ENCODE measurements around the gene KLHL7.

KLHL7 gene

GRCh38 chr7:23165316-23165715 is 59.7 kb downstream of the KLHL7 start:
- in situ Hi-C loops (cut with HindIII; ENCODE audit: low pct_ligation_motif_present, low sequenced_read_pairs): no loop called here
- no peak for DNase-seq
- Histone ChIP-seq H3K4me3 (ENCODE audit: low read depth, low read length) (no peak overlapping the region), H3K27me3 (replicated peaks) (no peaks in the 10 kb centered on the region), H3K36me3 (replicated peaks) (no peaks in the 10 kb centered on the region), H3K27ac (no peak overlapping the region)
- no peak for TF ChIP-seq CTCF (IDR thresholded peaks at IDR 0.05; ENCODE audit: low read depth, low read length, missing control alignments)

GRCh38 chr7:23167691-23168090 is 62.1 kb downstream of the KLHL7 start:
- in situ Hi-C loops (cut with HindIII; ENCODE audit: low pct_ligation_motif_present, low sequenced_read_pairs): no loop called here
- no peak overlapping the region for H3K27ac ChIP-seq
- no peak for TF ChIP-seq CTCF (IDR thresholded peaks at IDR 0.05; ENCODE audit: low read depth, low read length, missing control alignments)
- DNase-seq: no peak
- H3K4me3 ChIP-seq (ENCODE audit: low read depth, low read length): no peak overlapping the region
- no peaks in the 10 kb centered on the region for H3K36me3 ChIP-seq (replicated peaks)
- H3K27me3 ChIP-seq (replicated peaks): no peaks in the 10 kb centered on the region

GRCh38 chr7:23168111-23168885 is 62.7 kb downstream of the KLHL7 start:
- in situ Hi-C loops (cut with HindIII; ENCODE audit: low pct_ligation_motif_present, low sequenced_read_pairs): no loop called here
- Histone ChIP-seq H3K27me3 (replicated peaks) (no peaks in the 10 kb centered on the region), H3K36me3 (replicated peaks) (no peaks in the 10 kb centered on the region), H3K27ac (no peak overlapping the region), H3K4me3 (ENCODE audit: low read depth, low read length) (no peak overlapping the region)
- DNase-seq: no peak
- no peak for TF ChIP-seq CTCF (IDR thresholded peaks at IDR 0.05; ENCODE audit: low read depth, low read length, missing control alignments)

GRCh38 chr7:23175938-23176337 is 70.4 kb downstream of the KLHL7 start:
- Histone ChIP-seq H3K4me3 (ENCODE audit: low read depth, low read length) (no peak overlapping the region), H3K27ac (no peak overlapping the region), H3K27me3 (replicated peaks) (no peaks in the 10 kb centered on the region), H3K36me3 (replicated peaks) (no peaks in the 10 kb centered on the region)
- no peak for TF ChIP-seq CTCF (IDR thresholded peaks at IDR 0.05; ENCODE audit: low read depth, low read length, missing control alignments)
- DNase-seq: no peak
- in situ Hi-C loops (cut with HindIII; ENCODE audit: low pct_ligation_motif_present, low sequenced_read_pairs): no loop called here

- peak; percentile 99 for DNase-seq
- Histone ChIP-seq H3K27me3 (replicated peaks) (no peaks in the 10 kb centered on the region), H3K27ac (peak within 1 kb of the TSS; percentile 80), H3K4me3 (ENCODE audit: low read depth, low read length) (peak within 1 kb of the TSS; percentile 93), H3K36me3 (replicated peaks) (peaks cover 9% of the 10 kb centered on the region)
- no peak for TF ChIP-seq CTCF (IDR thresholded peaks at IDR 0.05; ENCODE audit: low read depth, low read length, missing control alignments)
- in situ Hi-C loops (cut with HindIII; ENCODE audit: low pct_ligation_motif_present, low sequenced_read_pairs): no loop called here
These were observed 76.3 kb downstream of the KLHL7 start, which contains the start of gene NUP42 for GRCh38 chr7:23181684-23182553. Gene NUP42, plus strand, starts transcription at chr7:23182048. Its CDS starts 38 bp downstream, at chr7:23182086.

Data from brain microvascular endothelial cell (primary cell).